Activated gamma-delta T cell treated with Interleukin-2 at 50 U/mL for 16 hours (primary cell): ENCODE results near the gene KRT2.

Experiments
- DNase-seq: peaks from one replicate; pipeline ENCODE4 v3.0.0-alpha.2; 2020

KRT2 gene

DNA sequence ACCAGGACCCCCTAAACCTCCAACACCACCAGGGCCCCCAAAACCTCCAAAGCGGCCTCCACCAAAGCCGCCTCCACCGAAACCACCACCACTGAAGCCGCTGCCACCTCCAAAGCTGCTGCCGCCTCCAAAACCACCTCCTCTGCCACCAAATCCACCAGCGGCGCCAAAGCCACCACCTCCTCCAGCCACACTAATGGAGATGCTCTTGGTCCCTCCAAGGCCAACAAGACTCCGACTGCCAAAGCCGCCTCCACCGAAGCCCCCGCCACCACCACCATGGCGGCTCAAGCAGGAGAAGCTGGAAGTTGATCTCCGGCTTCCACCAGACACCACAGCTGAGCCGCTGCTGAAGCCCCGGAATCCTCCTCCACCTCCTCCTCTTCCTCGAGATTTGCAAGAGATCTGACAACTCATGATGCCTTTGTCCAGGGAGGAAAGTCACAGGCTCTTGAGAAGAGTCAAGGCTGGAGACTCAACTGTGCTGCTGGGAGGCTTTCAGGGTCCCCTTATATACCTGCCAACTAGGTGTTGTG is at the start of gene KRT2:
Gene KRT2, minus strand, starts transcription at position 486 of the 536 bp plus-strand sequence. Its CDS starts 69 bp downstream, at position 417.
- DNase-seq = no peak

DNA sequence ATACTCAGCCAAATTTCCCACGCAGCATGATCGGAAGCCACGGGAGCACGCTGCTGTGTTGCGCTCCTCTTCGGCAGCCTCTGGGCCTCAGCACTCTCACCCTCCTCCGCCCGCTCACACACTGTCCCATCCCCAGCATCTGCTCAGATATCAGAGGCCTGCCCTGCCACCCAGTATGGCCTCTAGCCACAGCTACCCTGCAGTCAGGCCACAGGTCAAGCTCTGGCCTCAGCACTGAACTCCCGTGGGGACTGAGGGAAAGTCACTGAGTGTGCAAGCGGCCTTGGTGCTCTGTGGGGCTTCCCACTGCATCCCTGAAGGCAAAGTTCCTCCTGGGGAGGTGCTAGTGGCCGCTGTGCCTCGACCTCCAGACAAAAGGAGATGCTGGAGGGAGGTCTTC is 49.3 kb upstream of the KRT2 start:
- DNase-seq = no peak

DNA sequence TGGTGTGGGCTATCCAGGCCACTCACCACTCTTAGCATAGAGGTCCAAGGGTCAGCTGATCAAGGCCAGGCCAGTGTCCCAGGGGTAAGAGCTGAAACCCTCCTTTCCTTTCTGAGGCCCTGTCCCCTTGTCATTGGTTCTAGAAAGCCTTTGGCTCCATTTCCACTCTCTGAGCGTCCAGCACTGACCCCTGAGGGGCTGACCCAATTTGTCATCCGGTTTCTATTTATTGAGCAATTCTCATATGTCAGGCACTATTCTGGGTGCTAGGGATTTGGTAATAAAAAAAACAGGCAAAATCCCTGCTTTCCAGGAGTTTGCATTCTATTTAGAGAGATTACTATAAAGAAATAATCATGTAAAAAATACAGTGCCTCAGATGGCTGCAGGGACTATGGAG is 47.9 kb upstream of the KRT2 start:
- no peak for DNase-seq

DNA sequence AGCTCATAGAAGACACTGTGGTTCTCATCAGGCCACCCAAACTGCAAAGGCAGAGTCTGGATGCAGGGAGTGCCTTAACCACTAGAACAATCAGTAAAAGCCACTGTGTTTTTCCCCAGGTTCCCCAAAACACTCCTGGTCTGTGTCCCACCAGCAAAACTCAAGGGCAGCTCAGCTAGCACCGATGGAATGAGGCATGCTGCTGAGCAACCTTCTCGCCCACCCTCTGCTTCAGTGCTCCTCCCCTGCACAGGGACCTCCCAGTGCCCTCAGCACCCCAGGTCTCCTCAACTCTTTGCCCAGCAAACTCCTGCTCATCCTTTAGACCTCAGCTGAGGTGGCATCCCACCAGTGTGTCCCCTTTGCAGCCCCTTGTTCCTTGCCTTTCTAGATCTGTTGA is 47.4 kb upstream of the KRT2 start:
- no peak for DNase-seq

DNA sequence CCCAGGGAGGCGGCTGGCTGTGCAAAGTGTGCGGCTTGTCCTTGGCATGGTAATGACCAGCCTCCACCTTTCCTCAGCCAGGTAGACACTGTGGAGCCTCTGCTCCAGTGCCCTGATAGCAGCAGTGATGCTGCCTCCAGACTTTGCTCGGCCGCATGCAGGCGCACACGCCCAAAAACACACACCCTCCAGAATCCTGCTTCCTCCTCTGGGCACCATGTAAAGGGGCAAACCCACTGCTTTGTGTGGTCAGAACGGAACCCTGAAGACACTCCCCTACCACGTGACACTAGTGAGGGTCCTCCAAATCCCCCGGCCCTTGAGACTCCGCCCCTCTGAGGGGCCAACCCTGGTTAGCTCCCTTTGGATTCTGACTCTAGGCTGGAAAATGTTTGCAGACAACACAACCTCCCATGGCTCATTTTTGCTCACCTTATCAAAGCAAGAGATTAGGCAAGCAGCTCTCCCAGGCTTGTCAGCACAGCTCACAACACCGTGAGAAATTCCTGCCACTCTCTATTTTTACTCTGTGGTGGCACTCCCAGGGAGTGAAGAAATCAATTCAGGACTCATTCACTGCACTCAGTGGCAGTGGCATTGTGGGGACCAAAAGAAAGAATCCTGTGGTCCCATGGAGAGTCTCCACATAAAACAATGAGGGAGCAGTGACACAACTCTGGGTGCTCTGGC is 46.8 kb upstream of the KRT2 start:
- no peak for DNase-seq

DNA sequence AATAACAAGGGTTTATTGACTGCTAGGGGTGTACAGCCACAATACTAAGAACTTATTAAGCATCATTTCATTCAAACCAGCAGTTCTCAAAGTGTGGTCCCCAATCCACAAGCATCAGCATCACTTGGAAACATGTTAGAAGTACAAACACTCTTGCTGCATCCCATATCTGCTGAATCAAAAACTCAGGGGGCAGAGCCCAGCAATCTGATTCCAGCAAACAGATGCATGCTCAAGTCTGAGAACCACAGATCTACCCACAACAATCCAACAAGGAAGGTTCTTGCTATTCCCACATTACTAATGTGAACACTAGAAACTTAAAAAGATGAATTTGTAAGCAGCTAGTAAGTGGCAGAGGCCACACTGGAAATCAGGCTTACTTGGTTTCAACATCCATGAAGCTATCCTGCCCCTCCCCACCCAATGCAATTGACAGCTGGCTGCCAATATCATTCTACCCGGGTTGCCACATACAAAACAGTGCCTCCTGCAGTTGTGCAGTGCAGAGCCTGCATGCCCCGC is 45.1 kb upstream of the KRT2 start:
- DNase-seq = no peak

DNA sequence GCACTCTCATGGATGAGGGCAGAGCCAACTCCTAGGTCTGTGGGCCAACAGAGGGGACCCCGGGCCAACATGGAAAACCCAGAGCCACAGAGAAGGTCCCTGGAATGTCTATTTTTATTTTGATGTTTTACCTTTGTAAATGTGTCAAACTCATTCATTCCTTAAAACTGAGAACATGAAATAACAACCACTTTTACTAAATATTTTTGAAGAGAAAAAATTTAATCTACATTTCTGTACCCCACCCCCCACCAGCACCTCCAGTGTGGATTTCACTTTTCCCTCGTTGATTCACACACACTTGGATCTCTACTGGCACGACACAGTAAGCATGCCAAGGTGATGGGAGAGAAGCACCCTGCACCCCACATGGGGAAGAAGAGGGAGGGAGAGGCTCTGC is 44.6 kb upstream of the KRT2 start:
- no peak for DNase-seq

DNA sequence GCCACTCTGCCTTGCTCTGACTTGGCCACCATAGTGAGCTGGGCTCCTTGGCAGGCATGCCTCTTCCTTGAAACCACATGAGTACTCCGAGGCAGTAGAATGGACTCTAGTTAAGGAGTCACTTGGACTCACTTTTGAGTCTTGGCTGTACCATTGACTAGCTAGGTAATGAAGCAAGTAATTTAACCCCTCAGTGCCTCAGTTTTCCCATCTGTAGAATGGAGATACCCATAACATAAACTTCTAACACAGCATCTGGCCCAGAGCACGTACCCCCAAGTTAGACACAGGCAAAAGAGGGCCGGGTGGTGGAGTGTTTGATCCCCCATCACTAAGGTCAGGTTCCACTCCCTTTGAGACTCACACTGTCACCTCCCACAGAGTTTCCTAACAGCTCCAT is 43.0 kb upstream of the KRT2 start:
- no peak for DNase-seq

DNA sequence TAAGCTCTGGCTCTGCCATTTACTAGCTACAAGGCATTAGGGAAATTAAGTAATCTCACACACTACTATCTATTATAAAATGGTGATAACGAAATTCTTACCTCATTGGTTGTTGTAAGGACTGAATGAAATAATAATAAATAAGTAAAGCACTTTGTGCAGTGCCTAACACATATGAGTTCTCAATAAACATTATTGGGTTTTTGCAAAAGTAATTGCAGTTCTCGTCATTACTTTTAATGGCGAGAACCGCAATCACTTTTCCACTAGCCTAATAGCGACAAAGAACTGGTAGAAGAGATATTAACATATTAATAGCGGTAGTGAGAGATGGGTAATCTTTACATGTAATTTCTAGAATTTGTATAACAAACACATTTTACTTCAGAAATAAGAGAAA is 42.1 kb upstream of the KRT2 start:
- DNase-seq = no peak

DNA sequence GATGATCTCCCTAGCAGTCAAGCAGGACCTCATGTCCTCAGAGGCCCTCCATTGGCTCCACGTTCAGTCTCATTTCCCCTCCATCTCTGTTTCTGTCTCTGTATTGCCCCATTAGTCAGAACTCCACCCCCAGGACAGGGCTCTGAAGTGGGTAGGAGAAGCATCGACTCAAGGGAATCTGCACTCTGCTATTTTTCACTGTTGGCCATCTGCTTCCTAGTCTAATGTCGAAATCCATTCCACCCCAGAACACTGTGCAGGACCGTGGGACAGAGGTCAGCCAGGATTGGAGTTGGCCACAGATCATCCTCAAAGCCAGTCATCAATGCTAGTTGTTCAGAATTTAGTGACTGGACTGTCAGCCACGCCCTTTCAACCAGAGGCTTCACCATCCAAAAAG is 41.2 kb upstream of the KRT2 start:
- DNase-seq = no peak

DNA sequence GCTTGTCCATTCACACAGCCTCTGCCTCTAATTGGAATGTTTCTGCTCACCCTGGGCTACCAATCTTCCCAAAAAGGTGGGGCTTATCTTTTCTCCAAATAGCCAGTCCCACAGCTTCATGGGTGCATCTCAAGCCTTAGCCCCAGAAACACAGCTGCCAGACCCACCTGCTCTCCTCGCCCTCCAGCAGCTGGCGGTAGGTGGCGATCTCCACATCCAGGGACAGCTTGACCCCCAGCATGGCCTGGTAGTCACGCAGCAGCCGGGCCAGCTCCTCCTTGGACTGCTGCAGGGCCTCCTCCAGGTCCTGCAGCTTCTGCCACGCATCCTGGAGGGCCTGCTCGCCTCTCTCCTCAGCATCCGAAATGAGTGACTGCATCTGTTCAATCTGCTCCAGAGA is 40.2 kb upstream of the KRT2 start:
- no peak for DNase-seq

DNA sequence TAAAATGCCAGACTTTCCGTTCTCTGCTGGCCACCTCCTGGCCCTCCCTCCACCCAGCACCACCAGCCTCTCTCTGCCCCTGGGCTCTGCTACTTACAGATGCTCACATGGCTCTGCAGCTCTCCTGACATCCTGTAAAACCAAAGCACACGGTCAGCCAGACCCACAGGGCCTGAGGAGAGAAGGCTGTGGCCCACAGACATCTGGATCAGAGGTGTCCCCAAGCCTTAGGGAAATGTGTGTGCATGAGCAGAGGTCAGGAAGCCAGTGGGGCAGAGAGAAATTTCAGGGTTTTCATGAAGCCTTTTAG is 39.8 kb upstream of the KRT2 start:
- no peak for DNase-seq

DNA sequence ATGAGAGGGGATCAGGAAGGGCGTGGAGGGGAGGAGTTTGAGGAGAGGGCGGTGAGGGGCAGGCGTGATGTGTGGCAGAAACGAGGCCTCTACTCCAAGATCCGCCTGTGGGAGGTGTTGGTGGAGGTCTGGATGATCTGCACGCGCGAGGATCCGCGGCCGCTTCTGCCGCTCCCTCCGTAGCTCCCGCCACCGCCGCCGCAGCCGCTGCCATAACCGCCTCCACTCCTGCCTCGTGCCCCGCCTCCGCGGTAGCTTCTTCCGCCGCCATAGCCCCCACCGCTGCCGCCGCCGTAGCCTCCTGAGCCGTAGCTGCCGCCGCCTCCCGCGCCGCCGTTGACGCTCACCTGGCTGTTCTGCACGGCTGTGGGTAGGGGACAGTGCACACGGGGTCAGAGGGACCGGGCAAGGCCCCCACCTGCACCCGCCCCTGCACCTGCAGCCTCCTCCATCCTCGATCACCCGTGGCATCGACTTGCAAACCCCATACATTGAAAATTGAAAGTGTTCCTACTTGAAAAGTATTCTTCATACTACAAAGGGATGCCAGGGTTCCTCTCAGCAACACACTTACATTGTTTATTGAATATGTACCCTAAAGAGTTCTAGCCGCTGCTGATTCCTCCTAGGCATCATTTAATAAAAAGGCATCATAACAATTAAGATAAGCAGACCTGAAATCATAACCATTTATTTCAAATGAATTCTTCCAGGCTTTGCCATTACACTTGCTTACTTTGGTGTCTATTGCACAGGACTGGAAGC is 39.2 kb upstream of the KRT2 start:
- DNase-seq = peak; percentile 46

DNA sequence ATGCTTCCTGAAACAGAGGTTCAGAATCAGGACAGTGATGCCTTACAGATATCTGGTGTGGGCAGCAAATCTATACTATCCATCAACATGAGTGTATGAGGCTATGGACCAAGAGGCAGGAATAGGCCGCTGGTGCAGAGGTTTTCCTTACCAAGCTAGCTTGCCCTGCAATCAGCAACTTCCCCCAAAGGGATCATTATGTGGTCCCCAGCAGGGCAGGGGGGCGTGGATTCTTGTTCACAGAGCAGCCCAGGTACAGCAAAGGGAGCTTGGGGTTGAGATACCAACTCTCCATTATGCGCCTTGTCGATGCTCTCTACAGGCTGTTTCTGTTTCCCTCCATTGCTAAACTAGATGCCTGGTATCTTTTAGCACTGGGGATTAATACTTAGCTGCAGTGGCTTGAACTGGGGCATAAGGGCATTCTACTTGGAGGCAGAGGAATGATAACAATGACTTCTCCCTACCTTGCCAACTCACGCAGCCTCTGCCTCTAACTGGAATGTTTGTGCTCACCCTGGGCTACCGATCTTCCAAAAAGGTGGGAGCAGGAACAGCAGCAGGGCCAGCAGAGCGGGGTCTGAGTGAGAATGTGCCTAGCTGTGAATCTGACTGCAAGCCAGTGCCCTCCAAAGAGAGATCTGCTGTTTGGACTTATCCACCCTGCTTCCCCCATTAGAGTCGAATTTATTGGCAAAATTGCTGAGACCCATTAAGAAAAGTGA is 38.5 kb upstream of the KRT2 start:
- DNase-seq = no peak

DNA sequence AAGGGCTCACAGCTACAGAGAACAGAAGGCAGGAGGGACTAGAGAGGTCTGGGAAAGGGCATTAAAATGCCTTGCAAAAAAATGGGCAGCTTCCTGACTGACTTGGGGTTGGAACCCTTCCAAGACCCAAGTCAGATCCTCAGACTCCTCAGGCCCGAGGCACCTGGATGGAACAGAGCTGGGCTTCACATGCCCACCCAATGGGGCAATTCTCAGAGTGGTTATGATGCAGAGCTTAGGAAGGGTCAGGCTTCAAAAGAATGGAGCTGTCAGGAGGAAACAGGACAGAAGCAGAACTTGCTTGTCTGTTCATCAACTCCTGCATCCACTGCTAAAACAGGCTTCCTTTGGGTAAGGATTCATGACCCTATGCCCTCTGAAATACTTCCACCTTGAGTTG is 37.9 kb upstream of the KRT2 start:
- no peak for DNase-seq

DNA sequence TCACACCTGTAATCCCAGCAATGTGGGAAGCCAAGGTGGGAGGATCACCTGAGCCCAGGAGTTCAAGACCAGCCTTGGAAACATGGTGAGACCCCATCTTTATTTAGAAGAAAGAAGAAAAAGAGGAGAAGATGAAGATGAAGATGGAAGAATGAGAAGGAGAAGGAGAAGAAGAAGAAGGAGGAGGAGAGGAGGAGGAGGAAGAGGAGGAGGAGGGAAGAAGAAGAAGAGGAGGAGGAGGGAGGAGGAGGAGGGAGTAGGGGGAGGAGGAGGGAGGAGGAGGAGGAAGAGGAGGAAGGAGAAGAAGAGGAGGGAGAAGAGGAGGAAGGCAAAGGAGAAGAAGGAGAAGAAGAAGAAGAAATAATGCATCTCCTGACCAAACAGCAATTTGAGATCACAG is 37.2 kb upstream of the KRT2 start:
- no peak for DNase-seq

DNA sequence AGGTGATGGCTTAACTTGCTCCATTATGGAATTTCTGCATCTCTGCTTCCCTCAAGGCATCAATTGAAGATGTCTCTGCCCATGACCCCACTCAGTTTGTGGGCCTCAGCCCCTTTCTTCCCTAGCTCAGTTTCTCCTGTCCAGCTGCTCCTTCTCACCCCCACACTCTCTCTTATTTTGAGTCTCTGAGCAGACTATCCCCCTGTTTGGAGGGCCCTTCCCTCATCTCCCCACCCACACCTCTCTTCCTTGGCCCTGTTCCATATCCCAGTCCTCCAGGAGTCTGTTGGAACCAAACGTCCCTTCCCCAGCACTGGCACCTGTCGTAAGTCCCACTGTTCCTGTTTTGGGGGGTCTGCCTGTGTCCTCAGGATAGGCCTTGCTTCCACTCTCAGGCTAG is 36.5 kb upstream of the KRT2 start:
- DNase-seq = no peak

DNA sequence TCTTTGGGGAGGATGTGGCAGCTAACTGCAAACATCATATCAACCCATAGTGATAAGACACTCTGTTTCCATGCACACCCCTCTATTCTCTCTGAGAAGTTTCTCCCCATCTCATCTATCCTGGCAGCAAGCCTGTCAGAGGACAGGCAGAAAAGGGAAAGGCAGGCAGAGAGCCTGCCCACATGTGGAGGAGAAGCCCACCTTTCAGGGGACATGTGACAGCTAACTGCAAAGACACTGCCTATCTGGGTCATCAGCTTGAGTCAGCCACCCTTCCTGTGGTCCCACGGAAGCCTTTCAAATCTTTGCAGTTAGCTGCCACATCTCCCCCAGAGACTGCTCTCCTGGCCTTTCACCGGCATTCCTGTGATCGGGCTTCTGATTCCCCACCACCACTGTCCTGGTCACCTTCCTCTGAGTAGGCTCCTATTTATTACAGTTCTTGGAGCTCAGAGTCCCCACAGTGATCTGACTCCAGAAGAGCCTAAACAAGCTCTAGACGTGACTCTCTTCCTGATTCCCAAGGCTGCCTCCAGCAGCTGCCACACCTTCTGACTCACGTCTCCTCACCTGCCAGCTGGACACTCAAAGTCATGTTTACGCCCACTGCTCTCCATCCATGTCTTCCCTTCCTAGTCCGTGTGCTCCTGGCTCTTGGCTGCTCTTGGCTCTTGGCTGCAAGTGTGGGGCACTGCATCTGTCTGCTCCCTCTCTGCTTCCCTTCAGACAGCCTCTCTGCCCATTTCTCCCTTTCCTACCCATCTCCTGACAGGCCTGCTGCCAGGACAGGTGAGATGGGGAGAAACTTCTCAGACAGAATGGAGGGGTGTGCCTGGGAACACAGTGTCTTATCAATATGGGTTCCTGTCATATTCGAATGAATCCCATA is 35.7 kb upstream of the KRT2 start:
- no peak for DNase-seq

DNA sequence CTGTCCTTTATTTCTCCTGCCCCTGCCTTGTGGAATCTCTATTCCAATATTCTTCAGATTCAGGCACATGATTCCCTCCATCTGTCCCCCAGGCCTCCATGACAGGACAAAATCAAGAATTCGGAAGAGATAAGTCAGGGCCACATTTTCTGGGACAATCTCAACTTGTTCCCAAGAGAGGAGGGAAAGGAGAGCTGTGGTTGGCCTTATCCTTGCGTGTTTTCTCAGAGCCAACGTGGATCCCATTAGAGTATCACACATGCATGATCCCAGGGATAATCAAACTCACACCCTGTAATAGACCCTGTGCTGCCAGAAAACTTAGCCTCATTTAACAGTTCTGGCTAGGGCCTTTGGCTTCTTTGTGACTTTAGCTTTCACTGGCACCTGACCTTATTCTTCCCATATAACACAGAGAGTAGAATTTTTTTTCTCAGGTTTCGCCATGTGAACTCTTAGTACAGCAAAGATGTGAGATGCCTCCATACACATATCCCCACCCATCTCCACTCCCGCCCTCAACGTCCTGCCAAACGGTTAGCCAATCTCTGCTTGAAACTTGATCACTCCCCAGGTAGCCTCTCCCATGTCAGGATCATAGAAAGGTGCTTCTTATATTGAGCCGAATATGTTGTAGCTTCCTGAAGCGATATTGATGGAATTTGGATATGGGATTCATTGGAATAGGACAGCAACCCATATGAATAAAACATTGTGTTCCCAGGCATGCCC is 34.9 kb upstream of the KRT2 start:
- DNase-seq = no peak

DNA sequence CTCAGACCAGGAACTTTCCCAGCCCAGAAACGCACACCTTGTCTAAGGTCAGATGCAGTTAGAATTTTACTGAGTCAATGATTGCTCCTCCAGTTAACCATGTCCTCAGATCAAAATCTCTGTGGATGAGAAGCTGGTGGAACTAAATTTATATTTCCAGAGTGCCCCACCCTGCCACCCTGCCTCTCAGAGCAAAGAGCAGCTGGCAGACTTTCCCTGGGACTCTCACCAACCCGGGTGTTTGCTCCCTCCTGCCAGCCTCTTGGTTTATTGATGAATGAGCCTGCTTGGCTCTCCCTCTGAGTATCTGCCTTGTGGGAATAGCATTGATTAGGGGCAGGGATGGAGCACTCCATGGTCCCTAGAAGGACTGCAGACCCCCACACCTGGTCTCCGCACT is 34.1 kb upstream of the KRT2 start:
- no peak for DNase-seq

DNA sequence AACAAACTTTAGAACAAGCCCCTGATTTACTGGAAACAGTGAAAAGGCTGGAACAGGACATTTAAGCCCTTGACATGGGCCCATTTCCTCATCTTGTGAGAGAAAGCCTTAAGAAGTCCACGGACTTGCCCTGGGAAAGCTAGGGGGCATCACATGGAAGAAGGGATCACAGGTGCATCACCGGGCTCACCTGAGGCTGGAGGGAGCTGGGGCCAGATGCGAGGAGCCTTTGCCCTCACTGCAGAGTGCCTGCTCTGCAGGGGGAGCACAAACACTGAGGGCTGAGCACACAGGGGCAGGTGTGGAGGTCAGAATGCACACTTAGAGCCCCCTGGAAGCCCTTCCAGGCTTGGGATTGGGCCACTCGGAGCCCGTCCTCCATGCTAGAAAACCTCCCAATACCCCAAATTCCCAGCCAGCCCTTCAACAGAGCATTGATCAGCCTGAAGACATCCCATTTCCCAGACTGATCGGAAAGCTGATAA is 33.4 kb upstream of the KRT2 start:
- DNase-seq = no peak

DNA sequence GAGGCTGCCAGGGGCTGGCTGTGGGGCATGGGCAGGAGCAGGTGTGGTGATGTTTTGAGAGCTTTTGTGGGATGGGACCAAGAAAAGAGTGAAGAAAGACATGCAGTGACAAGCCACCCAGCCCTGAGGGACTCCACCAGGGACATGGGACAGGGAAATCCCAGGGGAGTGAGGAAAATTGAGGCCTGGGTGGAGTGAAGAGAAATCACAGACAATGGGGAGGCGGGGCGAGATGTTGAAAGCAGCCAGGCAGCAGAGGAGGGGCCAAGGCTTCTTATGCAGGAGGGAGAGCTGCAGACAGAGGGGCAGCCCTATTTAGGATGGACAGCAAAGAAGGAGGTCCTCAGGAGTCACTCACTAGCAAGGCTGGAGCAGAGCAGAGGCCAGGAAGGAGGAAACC is 32.4 kb upstream of the KRT2 start:
- DNase-seq = no peak
